C4-2B (cell line): Measurements from ENCODE around the gene DIS3L2.

Experiments used
- H3K27ac ChIP-seq: fragments of 450-650 bp; 2 replicates; pipeline ENCODE4 v1.5.1; 2017
- ZFX ChIP-seq: fragments of 450-650 bp; IDR thresholded peaks from 2 replicates; pipeline ENCODE4 v1.6.1; 2017
- TF ChIP-seq, protein P1 (sequence below): fragments of 450-650 bp; conservative IDR thresholded peaks from 2 replicates; pipeline ENCODE4 v1.5.1; 2017; ENCODE audit warnings: mild to moderate bottlenecking

DIS3L2 gene

DNA sequence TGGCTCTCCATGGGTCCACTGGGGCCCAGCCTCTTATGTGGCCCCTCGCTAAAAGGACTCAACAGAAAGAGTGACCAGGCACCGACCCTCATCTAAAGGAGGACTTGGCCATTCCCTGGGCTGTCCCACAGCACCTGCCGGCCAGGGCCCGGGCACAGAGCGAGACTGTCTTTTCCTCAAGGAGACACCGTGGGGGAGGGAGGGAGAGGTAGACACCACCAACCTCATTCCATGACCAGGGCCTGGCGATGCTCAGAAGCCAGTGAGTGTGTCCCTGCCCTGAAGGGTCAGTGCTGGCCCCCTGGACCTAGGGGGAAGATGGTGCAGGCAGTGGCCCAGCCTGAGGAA is 377.2 kb downstream of the DIS3L2 start:
- no peak overlapping the region for H3K27ac ChIP-seq
- TF ChIP-seq ZFX = no peak

DNA sequence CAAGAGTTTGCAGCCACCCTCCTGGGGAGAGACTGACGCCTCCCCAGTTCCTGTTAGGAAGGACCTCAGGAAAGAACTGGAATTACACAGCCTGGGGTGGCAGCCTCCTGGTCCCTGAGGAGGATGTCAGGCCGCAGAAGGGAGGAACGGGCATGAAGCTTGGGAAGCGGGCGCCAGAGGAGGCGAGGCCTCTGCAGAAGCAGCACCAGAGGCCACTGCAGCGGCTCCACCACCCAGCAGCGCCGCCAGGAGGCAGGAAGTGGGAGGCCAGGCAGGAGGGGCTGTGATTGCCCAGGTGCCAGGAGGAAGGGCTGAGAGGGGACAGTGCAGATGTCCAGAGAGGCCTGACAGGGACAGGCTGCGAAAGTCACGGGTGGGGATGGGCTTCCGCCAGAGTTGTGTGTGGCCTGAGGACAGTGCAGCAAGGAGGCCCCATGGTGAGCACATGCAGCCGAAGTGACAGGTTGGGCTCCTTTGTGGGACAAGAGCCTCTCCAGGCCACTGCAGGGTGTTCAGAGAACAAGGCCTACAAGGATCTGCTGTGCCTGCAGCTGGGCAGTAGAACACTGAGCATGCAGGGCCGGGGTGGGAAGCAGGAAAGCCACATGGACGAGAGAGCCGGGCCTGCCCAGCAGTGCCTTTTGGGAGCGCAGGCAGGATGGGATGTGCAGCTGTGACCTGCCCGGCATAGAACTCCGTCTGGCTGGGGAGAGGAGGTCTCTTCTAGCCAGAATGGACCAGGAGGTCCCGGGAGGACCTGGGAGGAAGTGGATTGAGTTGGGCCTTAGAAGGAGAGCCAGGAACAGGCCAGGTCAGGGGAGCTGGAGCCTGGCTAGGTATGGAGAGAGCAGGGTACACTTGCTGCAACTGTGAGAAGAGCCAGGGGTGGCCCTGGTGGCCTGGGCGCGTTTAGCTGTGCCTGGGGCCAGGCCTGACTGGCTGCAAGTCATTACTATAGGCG is 377.9 kb downstream of the DIS3L2 start:
- no peak overlapping the region for H3K27ac ChIP-seq
- TF ChIP-seq, protein P1, sequence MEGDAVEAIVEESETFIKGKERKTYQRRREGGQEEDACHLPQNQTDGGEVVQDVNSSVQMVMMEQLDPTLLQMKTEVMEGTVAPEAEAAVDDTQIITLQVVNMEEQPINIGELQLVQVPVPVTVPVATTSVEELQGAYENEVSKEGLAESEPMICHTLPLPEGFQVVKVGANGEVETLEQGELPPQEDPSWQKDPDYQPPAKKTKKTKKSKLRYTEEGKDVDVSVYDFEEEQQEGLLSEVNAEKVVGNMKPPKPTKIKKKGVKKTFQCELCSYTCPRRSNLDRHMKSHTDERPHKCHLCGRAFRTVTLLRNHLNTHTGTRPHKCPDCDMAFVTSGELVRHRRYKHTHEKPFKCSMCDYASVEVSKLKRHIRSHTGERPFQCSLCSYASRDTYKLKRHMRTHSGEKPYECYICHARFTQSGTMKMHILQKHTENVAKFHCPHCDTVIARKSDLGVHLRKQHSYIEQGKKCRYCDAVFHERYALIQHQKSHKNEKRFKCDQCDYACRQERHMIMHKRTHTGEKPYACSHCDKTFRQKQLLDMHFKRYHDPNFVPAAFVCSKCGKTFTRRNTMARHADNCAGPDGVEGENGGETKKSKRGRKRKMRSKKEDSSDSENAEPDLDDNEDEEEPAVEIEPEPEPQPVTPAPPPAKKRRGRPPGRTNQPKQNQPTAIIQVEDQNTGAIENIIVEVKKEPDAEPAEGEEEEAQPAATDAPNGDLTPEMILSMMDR = no peak; the same call in 1 of the 2 replicates
- TF ChIP-seq ZFX = no peak

DNA sequence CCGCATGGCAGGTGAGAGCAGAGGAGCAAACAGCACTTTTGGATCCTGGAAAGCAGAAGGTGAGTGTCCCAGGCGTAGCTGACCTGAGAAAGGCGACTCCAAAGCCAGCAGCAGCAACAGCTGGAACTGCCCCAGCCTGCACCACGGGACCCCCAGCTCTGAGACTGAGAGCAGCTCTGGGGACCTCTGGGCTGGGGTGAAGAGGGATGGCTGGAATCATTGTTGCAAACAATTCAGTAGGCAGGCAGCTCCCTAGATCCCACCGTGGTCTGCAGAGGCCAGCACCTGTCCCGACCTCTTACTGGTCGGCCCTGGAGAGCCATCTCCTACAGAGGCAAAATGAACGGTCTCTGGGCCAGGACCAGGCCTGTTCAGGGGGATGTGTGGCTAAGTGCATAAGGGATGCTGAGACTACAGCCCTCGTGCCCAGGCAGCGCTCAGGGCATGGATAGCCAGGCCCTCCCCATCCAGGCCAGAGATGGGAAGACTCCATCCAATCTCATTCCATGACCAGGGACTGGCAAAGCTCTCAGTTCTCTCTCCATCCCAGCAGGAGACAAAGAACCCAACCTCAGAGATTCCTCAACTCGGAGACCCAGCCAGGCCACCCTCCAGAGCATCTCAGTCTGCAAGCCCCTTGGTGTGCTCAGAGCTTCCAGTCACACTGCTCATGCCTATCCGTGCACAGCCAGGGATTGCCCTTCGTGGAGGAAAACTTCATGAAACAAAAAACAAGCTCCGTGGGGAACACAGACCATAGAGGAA is 378.8 kb downstream of the DIS3L2 start:
- TF ChIP-seq, protein P1 = no peak
- no peak for TF ChIP-seq ZFX
- H3K27ac ChIP-seq = no peak overlapping the region

DNA sequence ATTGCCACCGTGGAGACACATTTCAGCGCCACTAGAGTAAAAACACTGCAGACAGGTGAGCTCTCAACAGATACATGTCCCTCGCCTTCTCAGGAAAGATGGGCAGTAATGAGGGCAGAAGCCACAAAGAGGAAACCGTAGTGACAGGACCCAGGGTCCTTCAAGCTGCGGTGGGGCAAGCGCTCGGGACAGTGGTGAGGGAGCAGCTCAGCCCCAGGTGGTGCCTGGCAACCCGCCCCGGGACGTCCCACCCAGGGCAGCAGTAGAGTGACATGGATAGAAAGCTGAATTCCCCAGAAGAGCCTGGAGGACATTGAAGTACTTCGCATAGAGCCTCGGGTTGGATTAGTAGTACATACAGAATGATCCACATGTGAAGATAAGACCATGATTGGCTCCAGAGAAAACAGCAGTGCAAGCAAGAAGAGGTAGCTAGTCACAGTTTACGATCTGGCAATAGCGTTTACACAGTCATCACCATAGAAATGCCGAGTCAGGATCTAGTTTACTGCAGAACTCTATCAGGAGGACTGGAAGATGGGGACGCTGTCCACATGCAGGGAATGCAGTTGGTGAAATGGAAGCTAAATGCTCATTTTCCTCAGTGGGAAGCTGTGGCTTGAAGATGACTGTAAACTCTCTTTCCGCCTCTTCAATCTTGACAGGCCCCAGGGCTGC is 379.7 kb downstream of the DIS3L2 start:
- no peak for TF ChIP-seq ZFX
- TF ChIP-seq, protein P1 = no peak
- no peak overlapping the region for H3K27ac ChIP-seq

DNA sequence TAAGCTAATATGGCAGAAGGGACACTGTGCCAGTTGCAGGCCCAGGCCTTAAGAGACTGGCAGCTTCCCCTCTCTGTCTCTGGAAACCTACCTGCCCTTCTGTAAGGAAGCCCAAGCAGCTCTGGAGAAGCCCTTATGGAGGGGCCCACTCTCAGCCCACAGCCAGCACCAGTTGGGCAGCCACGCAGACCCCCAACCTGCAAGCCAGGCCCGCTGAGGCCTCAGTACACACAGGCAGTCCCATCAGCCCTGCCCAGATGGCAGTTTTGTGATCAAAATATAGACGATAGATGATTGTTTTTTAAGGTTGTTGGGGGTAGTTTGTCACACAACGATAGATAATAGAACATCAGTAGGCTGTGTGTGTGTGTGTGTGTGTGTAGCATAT is 380.2 kb downstream of the DIS3L2 start:
- H3K27ac ChIP-seq = no peak overlapping the region
- TF ChIP-seq, protein P1 = no peak
- TF ChIP-seq ZFX = no peak

DNA sequence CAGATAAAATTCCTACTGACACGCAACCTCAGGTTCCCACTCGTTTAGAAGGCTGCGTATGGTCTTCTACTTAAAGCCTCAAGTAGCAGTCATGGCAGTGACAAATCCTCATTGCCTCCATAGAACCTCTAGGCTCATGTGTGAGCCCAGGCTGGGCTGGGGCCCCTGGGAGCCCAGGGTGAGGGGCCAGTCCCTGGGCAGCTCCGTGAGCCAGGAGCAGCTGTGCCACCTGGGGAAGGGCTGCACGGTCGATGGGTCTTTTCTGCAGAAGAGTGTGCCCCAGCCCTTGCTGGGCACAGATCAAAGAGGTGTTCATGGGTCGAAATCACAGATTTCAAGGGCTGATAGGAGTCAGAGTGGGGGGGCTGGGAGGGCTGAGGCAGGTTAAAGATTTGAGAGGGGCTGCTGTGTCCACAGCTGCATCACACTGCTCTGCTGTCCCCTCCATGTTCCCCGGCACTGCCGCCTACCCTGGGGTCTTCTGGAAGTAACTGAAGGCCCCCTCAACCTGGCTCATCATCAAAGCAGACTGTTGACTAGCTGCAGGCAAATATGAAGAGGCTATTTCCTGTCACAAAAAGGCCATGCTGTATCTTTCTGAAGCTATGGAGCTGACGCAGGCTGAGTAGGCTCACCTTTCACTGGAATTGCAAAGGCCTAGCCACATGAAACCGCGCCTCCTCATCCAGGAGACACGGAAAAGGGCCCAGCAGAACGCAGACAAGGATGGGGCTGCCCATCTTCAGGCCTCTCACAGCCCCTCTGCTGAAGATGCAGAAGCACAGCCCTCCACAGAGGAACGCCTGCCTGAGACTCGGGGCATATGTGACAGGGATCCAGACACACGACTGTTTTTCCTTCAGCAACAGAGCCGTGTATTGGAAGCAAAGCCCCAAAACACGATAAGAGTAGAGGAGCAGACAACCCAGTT is 381.4 kb downstream of the DIS3L2 start:
- TF ChIP-seq, protein P1 = no peak
- no peak for TF ChIP-seq ZFX
- no peak overlapping the region for H3K27ac ChIP-seq

DNA sequence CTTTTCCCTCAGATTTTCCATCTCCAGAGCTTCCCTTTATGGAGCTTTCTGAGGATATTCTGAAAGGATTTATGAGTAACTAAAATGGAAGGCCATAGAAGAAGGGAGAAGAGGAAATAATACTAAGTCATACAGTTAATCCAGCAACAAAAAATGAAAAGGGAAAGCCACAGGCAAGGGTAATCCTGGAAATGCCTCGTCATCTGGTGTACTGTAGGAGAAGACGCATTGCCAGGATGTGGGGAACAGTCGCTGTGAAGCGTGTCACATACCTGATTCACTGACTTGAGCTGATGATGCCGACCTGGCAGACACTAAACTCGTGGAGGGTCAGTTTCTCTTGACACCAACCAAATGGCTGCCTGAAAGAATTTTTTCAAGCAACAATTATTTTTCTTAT is 382.3 kb downstream of the DIS3L2 start:
- TF ChIP-seq ZFX = no peak
- TF ChIP-seq, protein P1 = no peak
- H3K27ac ChIP-seq = no peak overlapping the region
